Fibroblast of lung (primary cell): ENCODE measurements around the gene RPL7A. TPM values are rescaled to one million over a fixed set of nuclear protein-coding genes. Genes with fewer than 3 reads are reported as not detected.

ENCODE experiments used
- DNase-seq, 2 donors: peaks; one replicate each; pipeline versions ENCODE4 v3.0.0 to v3.0.0-alpha.2; 2010; ENCODE audit warnings: low read depth in 2 of 2
- H2AFZ ChIP-seq: 2 replicates; pipeline ENCODE4 v1.5.1; 2012; ENCODE audit warnings: low read length, control low read depth, inconsistent platforms
- H3K27ac ChIP-seq: 2 replicates; pipeline ENCODE4 v1.5.1; 2011; ENCODE audit warnings: low read length, control low read depth; ENCODE audit not compliant: insufficient read depth
- H3K27me3 ChIP-seq: 2 replicates; pipeline ENCODE4 v1.5.1; 2011; ENCODE audit warnings: mild to moderate bottlenecking, low read length; ENCODE audit not compliant: control insufficient read depth, insufficient read depth
- H3K36me3 ChIP-seq: 2 replicates; pipeline ENCODE4 v1.5.1; 2011; ENCODE audit warnings: low read length; ENCODE audit not compliant: control insufficient read depth, insufficient read depth
- H3K4me1 ChIP-seq: 2 replicates; pipeline ENCODE4 v1.5.1; 2011; ENCODE audit warnings: low read length; ENCODE audit not compliant: control insufficient read depth, insufficient read depth; ENCODE audit errors: extremely low read depth
- H3K4me2 ChIP-seq: 2 replicates; pipeline ENCODE4 v1.5.1; 2011; ENCODE audit warnings: low read length, control low read depth; ENCODE audit not compliant: insufficient read depth; ENCODE audit errors: extremely low read depth
- H3K4me3 ChIP-seq, 4 experiments: fragments of 200-600 bp in 1 of 4; sonication (generic) in 1 of 4; replicated peaks in 1 of 4; 2 replicates each; pipeline ENCODE4 v1.5.1; 2011 to 2016; ENCODE audit warnings: low read length in 4 of 4, low read depth in 3 of 4, mild to moderate bottlenecking in 3 of 4, control low read depth in 2 of 4, inconsistent platforms in 1 of 4, mixed read lengths in 1 of 4; ENCODE audit not compliant: insufficient read depth in 1 of 4; ENCODE audit errors: control extremely low read depth in 1 of 4
- H3K79me2 ChIP-seq: 2 replicates; pipeline ENCODE4 v1.5.1; 2012; ENCODE audit warnings: mild to moderate bottlenecking, low read length, inconsistent platforms; ENCODE audit not compliant: control insufficient read depth, insufficient read depth
- H3K9ac ChIP-seq: 2 replicates; pipeline ENCODE4 v1.5.1; 2011; ENCODE audit warnings: mild to moderate bottlenecking, low read length, control low read depth; ENCODE audit not compliant: insufficient read depth
- H3K9me3 ChIP-seq: 2 replicates; pipeline ENCODE4 v1.5.1; 2012; ENCODE audit warnings: low read depth, low read length; ENCODE audit not compliant: control insufficient read depth, insufficient read depth
- H4K20me1 ChIP-seq: 2 replicates; pipeline ENCODE4 v1.5.1; 2011; ENCODE audit warnings: low read length; ENCODE audit not compliant: control insufficient read depth, insufficient read depth; ENCODE audit errors: extremely low read depth
- CTCF ChIP-seq, 2 donors: IDR thresholded peaks in 1 of 2; conservative IDR thresholded peaks in 1 of 2; 1 replicate in 1 of 2; 2 replicates in 1 of 2; pipeline ENCODE4 v1.5.1; 2011 to 2012; ENCODE audit warnings: low read length in 2 of 2, control low read depth in 1 of 2, inconsistent platforms in 1 of 2, low read depth in 1 of 2, mild to moderate bottlenecking in 1 of 2
- EZH2 ChIP-seq: IDR thresholded peaks from 2 replicates; pipeline ENCODE4 v1.5.1; 2012; ENCODE audit warnings: low read length, control low read depth, mild to moderate bottlenecking; ENCODE audit errors: missing control alignments
- polyA plus RNA-seq, 2 donors: library from polyadenylated mRNA; depleted of rRNA in 1 of 2; stranded (reverse) in 1 of 2; unstranded in 1 of 2; fragments of >200 nt; gene quantifications; 2 replicates each; pipeline ENCODE4 v1.2.1, GENCODE V29; 2011 to 2012; ENCODE audit warnings: missing spikeins in 1 of 2
- total RNA-seq: library from RNA; depleted of rRNA; stranded (reverse); fragments of >200 nt; gene quantifications from 2 replicates; pipeline ENCODE4 v1.2.1, GENCODE V29; 2014

RPL7A gene
- total and polyA plus RNA-seq, 2 donors (not counting 1 experiment from before 2014, with no cell fraction given) = 1,820 to 2,991 TPM

GRCh38 chr9:133380734-133381133 lies 32.7 kb downstream of the RPL7A start:
- H3K79me2 ChIP-seq = peaks cover under 1% of the 10 kb centered on the region

GRCh38 chr9:133382507-133383141 lies 34.6 kb downstream of the RPL7A start:
- no peak for TF ChIP-seq CTCF (conservative IDR thresholded peaks at IDR 0.05 in 1 of 2, IDR thresholded peaks at IDR 0.05 in 1 of 2; ENCODE audit: low read depth in 1 of 2, low read length in 2 of 2)
- TF ChIP-seq EZH2 = no peak
- no peak for DNase-seq
- Histone ChIP-seq H3K4me3 (no peak overlapping the region), H3K9ac (no peak overlapping the region), H3K4me1 (peaks cover 2% of the 10 kb centered on the region), H3K36me3 (no peaks in the 10 kb centered on the region), H3K9me3 (no peaks in the 10 kb centered on the region), H4K20me1 (no peaks in the 10 kb centered on the region), H2AFZ (no peak overlapping the region), H3K27ac (no peak overlapping the region), H3K27me3 (no peaks in the 10 kb centered on the region), H3K4me2 (no peak overlapping the region), H3K79me2 (no peaks in the 10 kb centered on the region)

More at GRCh38 chr9:133380734-133381133, 32.7 kb downstream of the RPL7A start:
- DNase-seq = no peak
- no peak overlapping the region for H3K4me3 ChIP-seq
- H3K27me3 ChIP-seq = no peaks in the 10 kb centered on the region
- H3K9me3 ChIP-seq = no peaks in the 10 kb centered on the region
- no peak overlapping the region for H3K27ac ChIP-seq
- H4K20me1 ChIP-seq = no peaks in the 10 kb centered on the region
- no peaks in the 10 kb centered on the region for H3K36me3 ChIP-seq
- no peak for TF ChIP-seq EZH2
- TF ChIP-seq CTCF (conservative IDR thresholded peaks at IDR 0.05 in 1 of 2, IDR thresholded peaks at IDR 0.05 in 1 of 2; ENCODE audit: low read depth in 1 of 2, low read length in 2 of 2) = no peak
- H3K4me1 ChIP-seq = peaks cover 2% of the 10 kb centered on the region
- H3K9ac ChIP-seq = no peak overlapping the region
- no peak overlapping the region for H2AFZ ChIP-seq
- H3K4me2 ChIP-seq = no peak overlapping the region

DNA sequence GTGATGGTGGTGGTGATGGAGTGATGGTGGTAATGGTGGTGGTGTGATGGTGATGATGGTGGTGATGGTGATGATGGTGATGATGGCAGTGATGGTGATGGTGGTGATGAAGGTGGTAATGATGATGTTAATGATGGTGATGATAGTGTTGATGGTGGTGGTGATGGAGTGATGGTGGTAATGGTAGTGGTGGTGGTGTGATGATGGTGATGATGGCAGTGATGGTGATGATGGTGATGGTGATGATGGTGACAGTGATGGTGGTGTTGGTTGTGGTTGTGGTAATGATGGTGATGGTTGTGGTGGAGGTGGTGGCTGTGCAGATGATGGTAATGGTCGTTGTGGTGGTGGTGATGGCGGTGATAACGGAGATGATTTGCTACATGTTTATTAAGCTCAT lies 35.4 kb downstream of the RPL7A start:
- H2AFZ ChIP-seq = no peak overlapping the region
- no peaks in the 10 kb centered on the region for H3K4me1 ChIP-seq
- H3K9me3 ChIP-seq = no peaks in the 10 kb centered on the region
- H3K4me2 ChIP-seq = no peak overlapping the region
- no peaks in the 10 kb centered on the region for H3K27me3 ChIP-seq
- H3K4me3 ChIP-seq = no peak overlapping the region
- H3K9ac ChIP-seq = no peak overlapping the region
- H3K27ac ChIP-seq = no peak overlapping the region
- DNase-seq = no peak
- no peaks in the 10 kb centered on the region for H3K79me2 ChIP-seq
- TF ChIP-seq CTCF (conservative IDR thresholded peaks at IDR 0.05 in 1 of 2, IDR thresholded peaks at IDR 0.05 in 1 of 2; ENCODE audit: low read depth in 1 of 2, low read length in 2 of 2) (no peak), EZH2 (no peak)
- no peaks in the 10 kb centered on the region for H3K36me3 ChIP-seq
- H4K20me1 ChIP-seq = no peaks in the 10 kb centered on the region
